ENCODE measurements around the gene LPP.

DNA sequence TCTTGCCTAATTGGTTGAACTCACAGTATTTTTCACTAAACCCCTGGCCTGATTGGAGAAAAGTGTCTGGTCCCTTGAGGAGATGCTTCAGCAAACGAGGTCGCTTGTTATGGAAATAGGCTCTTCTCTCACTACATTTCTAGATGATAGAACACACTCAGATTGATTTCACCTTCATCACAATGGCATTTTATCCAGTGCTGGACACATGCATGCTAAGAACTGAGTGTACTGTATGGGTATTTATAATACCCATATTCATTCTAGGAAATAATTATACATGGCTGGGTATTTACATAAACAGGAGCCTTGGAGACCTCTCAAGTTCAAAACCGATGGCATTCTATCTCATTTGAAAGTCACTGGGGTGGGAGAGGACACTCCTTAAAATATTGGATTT lies 444.9 kb downstream of the LPP start:
- TF ChIP-seq CTCF (IDR thresholded peaks at IDR 0.05) = no peak
- TF ChIP-seq EZH2 (IDR thresholded peaks at IDR 0.05; ENCODE audit: borderline replicate concordance, insufficient read depth, low read depth, low read length, poor library complexity, severe bottlenecking) = no peak
